ENCODE results near the gene NCOA1. TPM values are rescaled to one million over a fixed set of nuclear protein-coding genes. Genes with fewer than 3 reads are reported as not detected.
A peak's percentile ranks its signal among the peaks of the same experiment; 100 is the strongest.
"Not testable (repeated sequence)": the region's sequence is repeated elsewhere in the genome, so short reads cannot be mapped to it uniquely, and the experiment has no call there.

The NCOA1 gene
- total RNA-seq, 1 donor from 2014 or later = 7.0 TPM

DNA sequence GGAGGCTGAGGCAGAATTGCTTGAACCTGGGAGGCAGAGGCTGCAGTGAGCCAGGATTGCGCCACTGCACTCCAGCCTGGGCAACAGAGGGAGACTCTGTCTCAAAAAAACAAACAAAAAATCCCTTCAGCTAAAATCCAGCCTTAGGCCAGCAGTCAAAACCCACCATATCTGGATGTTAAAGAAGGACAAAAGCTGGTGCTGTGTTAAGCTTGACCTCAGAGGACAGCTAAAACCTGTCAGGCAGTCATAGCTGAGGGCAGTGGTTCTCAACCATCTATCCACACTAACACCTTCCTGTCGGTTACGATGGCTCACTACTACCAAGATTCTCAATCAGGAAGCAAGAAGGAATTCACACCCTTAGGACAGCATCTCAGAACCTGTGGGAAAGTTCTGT is 292.6 kb downstream of the NCOA1 start:
- DNase-seq (ENCODE audit: low read depth, low spot score) = no peak

DNA sequence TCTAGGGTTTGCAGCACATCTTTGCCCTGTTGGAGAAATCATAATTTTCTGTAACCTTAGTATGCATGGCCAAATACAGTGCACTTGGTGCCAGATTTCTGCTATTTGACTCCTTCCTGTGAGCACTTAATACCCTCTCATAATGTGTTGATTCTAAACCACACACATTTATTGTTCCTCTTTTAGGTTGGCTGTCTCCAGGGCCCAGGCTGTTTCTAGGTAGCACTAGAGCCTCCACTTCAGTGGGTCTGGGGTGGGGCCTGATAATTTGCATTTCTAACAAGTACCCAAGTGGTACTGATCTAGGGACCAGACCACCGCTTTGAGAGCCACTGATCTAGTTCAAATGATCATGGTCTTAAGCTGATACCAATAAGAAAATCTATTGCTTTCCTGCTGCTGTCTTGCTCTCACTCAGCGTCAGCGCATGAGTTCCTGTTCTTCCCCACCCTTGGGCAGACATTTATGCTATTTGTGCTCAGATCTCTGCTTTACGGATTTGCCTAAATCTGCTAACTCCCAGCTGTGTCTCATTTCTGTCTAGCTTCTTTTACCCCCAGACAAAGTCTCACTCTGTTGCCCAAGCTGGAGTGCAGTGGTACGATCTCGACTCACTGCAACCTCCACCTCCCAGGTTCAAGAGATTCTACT is 294.7 kb downstream of the NCOA1 start:
- DNase-seq (ENCODE audit: low read depth, low spot score) = no peak

DNA sequence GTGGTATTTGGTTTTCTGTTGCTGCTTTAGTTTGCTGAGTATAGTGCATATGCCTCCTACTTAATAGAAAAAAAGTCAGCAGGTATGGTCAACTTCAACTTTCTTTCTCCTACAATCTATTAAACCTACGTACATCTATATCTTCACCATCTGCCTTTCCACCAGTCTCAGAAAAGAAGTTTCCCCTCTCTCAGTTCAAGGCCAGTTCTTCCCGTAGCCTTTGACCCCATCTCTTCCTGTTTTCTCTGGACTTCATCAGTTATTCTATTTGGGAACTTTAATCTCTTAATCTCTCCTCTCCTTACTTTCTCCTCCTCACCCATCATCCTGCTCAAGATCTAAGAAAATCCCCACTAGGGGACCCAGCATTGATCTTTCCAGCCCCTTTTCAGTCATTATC is 296.5 kb downstream of the NCOA1 start:
- no peak for DNase-seq (ENCODE audit: low read depth, low spot score)

DNA sequence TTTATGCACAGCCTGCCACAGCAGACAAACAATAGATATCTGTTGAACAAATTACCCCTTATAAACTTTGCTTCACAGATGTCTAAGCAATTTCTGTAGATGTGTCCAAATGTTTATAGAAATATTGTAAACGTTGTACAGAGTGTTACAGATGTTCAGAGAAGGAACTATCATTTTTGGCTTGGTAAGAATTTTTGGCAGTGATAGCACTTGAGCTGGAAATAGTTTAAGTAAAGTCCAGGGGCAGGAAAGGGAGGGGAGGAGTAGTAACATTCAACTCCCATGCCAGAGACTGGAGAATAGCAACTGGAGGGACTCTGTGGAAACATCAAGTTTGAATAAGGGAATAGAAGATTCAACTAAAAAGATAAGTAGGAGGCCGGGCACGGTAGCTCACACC is 297.8 kb downstream of the NCOA1 start:
- DNase-seq (ENCODE audit: low read depth, low spot score) = no peak

DNA sequence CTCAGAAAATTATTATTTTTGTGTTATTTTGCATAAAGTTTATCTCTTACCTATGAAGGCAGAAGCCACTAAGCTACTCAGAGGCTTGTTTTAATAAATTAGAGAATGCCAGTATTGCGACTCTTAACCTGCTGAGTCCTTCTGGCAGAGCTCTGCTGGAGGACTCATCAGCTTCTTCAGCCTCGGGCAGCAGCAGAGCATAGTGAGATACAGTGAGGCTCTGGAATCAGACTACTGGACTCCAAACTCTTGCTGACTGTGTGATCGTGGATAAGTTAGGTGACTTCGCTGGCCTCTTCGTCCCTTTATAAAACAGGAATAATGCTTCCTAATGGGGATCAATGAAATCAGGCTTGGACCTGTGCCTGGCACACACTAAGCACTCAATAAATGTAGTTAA is 300.4 kb downstream of the NCOA1 start:
- DNase-seq (ENCODE audit: low read depth, low spot score) = no peak

DNA sequence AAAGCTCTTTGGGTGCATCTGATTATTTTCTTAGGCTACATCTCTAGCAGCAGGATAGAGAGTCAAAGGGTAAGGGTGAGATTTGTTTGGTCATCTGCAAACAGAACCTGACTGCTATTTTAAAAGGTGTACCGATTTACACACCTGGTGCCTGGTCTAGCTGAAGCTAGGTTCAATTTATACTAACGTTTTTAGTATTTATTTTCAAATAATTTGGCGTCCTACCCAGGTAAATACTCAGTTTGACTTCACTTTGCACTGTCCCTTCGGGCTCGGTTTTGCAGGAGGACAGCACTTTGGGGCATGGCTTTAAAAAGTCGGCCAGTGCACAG is 301.5 kb downstream of the NCOA1 start:
- no peak for DNase-seq (ENCODE audit: low read depth, low spot score)

- peak; percentile 89 for DNase-seq (ENCODE audit: low read depth, low spot score)
Observed at GRCh38 chr2:24792874-24793760, 302.1 kb downstream of the NCOA1 start, which contains the start of the genes CENPO and PTRHD1. TSS of gene CENPO (plus strand) at chr2:24793425. CDS start at chr2:24793920, 495 bp downstream. TSS of gene PTRHD1 (minus strand) at chr2:24793391. CDS start at chr2:24793377, 14 bp downstream.

DNA sequence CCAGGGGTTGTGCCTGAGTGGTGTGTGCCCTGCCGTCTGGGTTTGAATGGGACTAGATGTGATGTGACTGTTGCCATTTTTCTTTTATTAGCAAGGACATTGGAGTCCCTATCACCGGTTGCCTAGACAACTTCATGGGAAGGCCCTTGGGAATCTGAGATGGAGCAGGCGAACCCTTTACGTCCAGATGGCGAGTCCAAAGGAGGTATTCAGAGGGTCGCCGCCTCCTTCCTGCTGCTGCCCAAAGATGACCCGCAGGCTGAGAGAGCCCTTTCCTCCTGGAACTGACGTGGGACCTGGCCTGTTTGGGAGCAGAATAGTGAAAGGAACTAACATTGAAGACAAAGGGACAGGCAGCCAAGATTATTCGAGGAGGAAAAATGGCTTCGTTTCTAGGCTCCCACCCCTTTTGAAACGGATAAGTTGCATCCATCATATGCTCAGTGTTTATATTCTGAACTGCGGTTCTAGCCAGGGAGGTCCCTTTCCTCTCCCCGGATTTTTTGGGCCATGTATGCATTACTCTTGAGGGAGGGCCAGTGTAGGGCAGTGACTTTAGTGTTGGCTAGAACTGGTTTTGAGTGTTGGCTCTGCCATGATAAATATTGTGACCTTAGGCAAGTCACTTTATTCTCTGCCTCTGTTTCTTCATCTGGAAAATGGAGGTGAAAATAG is 302.8 kb downstream of the NCOA1 start:
- DNase-seq (ENCODE audit: low read depth, low spot score) = no peak

GRCh38 chr2:24797644-24798043 is 306.6 kb downstream of the NCOA1 start:
- DNase-seq (ENCODE audit: low read depth, low spot score) = no peak

GRCh38 chr2:24800487-24800886 is 309.4 kb downstream of the NCOA1 start:
- not testable (repeated sequence) for DNase-seq (ENCODE audit: low read depth, low spot score)

DNA sequence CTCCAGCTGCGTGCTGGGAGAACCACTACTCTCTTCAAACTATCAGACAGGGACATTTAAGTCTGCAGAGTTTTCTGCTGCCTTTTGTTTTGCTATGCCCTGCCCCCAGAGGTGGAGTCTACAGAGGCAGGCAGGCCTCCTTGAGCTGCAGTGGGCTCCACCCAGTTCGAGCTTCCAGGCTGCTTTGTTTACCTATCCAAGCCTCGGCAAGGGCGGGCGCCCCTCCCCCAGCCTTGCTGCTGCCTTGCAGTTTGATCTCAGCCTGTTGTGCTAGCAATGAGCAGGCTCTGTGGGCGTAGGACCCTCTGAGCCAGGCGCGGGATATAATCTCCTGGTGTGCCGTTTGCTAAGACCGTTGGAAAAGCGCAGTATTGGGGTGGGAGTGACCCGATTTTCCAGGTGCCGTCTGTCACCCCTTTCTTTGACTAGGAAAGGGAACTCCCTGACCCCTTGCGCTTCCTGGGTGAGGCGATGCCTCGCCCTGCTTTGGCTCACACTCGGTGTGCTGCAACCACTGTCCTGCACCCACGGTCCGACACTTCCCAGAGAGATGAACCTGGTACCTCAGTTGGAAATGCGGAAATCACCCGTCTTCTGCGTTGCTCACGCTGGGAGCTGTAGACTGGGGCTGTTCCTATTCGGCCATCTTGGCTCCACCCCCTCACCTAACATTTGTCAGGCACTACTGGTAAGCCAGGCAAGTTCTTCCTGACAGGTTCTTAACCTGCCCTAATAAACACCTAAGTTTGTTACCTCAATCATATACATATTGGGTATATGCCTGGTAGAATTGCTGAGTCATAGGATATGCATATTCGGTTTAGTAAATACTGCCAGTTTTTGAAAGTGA is 315.0 kb downstream of the NCOA1 start:
- not testable (repeated sequence) for DNase-seq (ENCODE audit: low read depth, low spot score)

DNA sequence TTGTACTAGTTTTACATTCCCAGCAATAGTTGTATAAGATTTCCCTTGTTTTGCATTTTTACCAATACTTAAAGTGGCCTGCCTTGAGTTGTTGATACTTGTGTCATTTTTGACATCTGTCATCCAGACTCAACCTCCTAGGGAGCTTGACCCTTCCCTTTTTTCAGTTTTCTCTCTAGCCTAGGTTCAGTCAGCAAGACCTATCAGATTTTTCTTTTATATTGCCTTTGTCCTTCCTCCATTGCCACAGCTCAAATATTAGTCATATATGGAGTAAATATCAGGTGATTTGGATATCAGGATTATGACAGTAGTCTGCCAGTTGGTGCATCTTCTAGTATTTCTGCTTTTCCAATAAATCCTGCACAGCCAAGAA is 315.6 kb downstream of the NCOA1 start:
- DNase-seq (ENCODE audit: low read depth, low spot score) = no peak

DNA sequence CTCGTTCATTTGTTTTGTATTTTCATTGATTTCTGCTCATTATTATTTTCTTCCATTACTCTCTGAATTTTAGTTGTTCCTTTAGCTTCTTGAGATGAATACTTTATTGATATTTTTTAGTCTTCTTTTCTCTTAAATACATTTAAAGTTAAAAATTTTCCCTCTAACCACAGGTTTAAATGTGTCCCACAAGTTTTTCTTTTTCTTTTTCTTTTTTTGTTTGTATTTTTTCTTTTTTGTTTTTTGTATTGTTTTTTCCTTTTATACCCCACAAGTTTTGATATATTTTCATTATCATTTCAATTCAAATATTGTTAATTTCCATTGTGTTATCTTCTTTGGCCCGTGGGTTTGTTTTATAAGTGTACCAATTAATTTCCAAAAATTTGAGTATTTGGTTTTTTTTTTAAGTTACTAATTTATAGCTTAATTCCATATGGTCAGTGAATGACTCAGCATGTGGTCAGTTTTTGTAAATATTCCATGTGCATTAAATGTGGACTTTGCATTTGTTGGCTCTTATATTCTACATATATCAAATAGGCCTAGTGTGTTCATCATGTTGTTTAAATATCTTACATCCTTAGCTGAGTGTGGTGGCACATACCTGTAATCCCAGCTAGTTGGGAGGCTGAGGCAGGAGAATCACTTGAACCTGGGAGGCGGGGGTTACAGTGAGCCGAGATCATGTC is 318.4 kb downstream of the NCOA1 start:
- no peak for DNase-seq (ENCODE audit: low read depth, low spot score)

DNA sequence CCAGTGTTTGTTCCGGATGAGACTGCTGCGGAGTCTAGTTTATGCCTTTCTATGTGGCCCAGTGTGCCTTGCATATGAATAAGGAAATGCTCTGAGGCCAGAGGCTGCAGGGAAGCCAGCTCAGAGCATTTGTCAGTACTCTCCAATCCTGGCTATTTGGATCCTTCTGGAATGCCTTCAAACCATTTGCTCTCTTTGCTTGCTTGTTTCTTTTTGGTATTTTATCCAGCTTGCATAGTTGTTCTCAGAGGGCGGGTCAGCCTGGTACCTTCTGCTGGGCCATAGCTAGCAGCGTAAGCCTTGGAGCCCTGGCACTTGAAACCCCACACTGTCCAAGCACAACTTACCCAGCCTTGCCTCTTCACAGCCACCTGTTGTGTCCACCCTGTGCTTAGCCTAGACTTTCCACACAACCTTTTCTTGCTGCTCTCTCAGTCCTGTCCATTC is 322.7 kb downstream of the NCOA1 start:
- DNase-seq (ENCODE audit: low read depth, low spot score) = no peak

GRCh38 chr2:24814516-24814915 is 323.5 kb downstream of the NCOA1 start:
- no peak for DNase-seq (ENCODE audit: low read depth, low spot score)

DNA sequence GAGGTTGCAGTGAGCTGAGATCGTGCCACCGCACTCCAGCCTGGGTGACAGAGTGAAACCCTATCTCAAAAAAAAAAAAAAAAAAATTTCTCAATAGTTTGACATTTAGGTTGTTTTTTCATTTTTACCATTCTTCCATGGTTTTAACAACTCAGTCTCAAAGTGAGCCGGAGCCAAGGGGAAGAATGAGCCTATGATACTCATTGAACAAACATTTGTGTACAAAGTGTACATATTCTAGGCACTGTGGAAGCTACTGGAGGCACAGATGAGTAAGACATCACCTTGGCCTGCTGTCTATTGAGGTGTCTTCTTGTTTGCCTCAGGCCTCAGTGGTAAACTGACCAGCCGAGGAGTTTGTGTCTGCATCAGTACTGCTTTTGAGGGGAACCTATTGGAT is 324.1 kb downstream of the NCOA1 start:
- no peak for DNase-seq (ENCODE audit: low read depth, low spot score)

DNA sequence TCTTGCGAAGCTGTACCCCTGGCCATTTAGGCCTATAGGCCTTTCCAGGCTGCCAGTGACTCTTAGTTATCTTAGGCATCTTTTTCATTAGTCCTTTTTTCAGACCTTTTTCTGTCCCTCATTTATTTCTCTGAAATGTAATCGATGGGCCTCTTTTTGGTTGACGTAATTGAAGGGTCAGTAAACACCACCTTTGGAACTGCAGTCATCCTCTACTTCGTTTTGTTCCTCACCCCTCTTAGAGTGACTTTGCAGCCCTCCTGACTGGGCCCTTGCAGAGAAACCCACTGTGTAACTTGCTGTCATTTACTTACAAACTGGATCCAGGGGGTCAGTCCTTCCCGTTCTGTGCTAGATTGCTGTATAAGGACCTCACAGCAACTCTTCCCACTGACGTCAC is 325.4 kb downstream of the NCOA1 start:
- no peak for DNase-seq (ENCODE audit: low read depth, low spot score)

GRCh38 chr2:24816884-24817283 is 325.8 kb downstream of the NCOA1 start:
- peak; percentile 58 for DNase-seq (ENCODE audit: low read depth, low spot score)

DNA sequence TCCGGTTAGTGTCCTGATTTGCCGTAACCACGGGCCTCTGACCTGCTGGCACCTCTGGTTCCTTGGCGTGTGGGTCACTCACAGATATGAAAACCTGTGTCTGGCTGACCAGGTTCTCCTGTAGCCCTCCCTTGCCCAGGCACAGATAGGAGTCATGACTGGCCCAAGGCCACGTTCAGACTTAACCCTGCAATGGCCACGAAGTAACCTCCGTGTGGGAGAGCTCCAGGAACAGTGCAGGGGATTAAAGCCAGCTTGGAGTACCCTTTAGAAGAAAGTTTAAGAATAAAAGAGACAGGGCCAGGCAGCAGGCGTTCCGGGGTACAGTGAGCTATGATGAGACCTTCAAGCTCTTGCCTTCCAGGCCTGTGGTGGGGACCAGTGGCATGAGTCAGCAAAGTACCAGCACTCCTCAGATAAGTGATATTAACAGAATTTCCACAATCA is 327.7 kb downstream of the NCOA1 start:
- no peak for DNase-seq (ENCODE audit: low read depth, low spot score)

DNA sequence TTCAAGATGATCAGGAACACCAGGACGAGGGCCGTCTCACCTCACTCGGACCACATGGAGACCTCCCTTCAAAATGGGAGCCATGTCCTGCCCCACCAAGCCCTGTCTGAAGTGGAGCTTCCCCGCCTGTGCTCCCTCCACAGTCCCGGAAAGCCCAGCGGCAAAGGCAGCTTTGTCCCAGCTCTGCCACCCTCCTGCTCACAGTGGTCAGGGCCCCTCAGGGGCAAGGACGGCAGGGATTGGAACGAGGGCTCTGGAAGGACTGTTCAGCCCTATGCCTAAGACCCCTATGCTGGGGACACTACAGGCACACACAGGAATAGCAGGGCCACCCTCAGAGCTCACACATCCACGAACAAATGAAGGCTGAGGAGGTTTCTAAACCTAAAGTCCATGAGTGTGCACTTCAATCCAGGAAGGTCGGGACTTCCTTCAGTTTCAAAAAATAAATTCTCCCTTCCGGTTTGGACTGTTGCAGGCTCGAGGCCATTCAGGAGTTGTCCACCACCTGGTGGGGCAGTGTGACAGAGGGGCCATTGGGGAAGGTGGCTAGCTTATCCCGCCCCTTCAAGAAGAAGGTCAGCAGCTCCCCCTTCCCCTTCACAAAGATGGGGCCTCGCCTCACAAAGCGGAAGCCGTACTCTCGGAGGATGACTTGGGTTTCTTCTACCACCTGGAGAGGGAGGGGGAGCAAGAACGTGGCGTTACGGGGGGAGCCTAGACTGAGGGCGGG is 328.6 kb downstream of the NCOA1 start:
- DNase-seq (ENCODE audit: low read depth, low spot score) = no peak

All from pulmonary artery endothelial cell (primary cell).